CD4-positive, CD25-positive, alpha-beta regulatory T cell (primary cell): ENCODE results near the gene SLC9A1. TPM values are rescaled to one million over a fixed set of nuclear protein-coding genes. Genes with fewer than 3 reads are reported as not detected.
A peak's percentile ranks its signal among the peaks of the same experiment; 100 is the strongest.

Source experiments
- ATAC-seq, 2 donors: fragments of 150-1000 bp; cut with Tn5 transposase; one replicate each; pipeline ENCODE4 v1.10.0; 2021; ENCODE audit warnings: low read depth in 2 of 2, moderate number of reproducible peaks in 2 of 2, moderate library complexity in 1 of 2
- DNase-seq, 3 donors: peaks; one replicate each; pipeline versions ENCODE4 v3.0.0 to v3.0.0-alpha.2; 2012 to 2022; ENCODE audit warnings: mixed read lengths in 1 of 3
- H3K27ac ChIP-seq: one replicate; pipeline ENCODE4 v1.7.0; 2013; ENCODE audit warnings: mild to moderate bottlenecking, low read length; ENCODE audit not compliant: insufficient read depth, poor library complexity, severe bottlenecking
- H3K27me3 ChIP-seq: one replicate; pipeline ENCODE4 v1.7.0; 2013; ENCODE audit warnings: low read length; ENCODE audit not compliant: control insufficient read depth, insufficient read depth
- H3K36me3 ChIP-seq: one replicate; pipeline ENCODE4 v1.7.0; 2013; ENCODE audit warnings: mild to moderate bottlenecking, low read length, moderate library complexity; ENCODE audit not compliant: control insufficient read depth, insufficient read depth
- H3K4me1 ChIP-seq: 2 replicates; pipeline ENCODE4 v1.7.0; 2013; ENCODE audit warnings: mild to moderate bottlenecking, low read length; ENCODE audit not compliant: insufficient read depth, control insufficient read depth, poor library complexity, severe bottlenecking
- H3K4me3 ChIP-seq: one replicate; pipeline ENCODE4 v1.7.0; 2013; ENCODE audit warnings: low read depth, mild to moderate bottlenecking, low read length, moderate library complexity
- H3K9me3 ChIP-seq, 2 experiments: 1 replicate in 1 of 2; 2 replicates in 1 of 2; pipeline ENCODE4 v1.7.0; 2013; ENCODE audit warnings: low read length in 2 of 2, mild to moderate bottlenecking in 1 of 2, moderate library complexity in 1 of 2; ENCODE audit not compliant: control insufficient read depth in 2 of 2
- H3K27ac Mint-ChIP-seq, 3 donors: one replicate each; pipeline ENCODE4 v1.8.0; 2020 to 2022; ENCODE audit warnings: mild to moderate bottlenecking in 3 of 3, mixed read lengths in 3 of 3, moderate library complexity in 2 of 3
- H3K27me3 Mint-ChIP-seq: one replicate; pipeline ENCODE4 v1.8.0; 2022; ENCODE audit warnings: mild to moderate bottlenecking, mixed read lengths
- H3K36me3 Mint-ChIP-seq: one replicate; pipeline ENCODE4 v1.8.0; 2020; ENCODE audit warnings: mixed read lengths
- H3K4me1 Mint-ChIP-seq, 4 donors: one replicate each; pipeline ENCODE4 v1.8.0; 2020 to 2022; ENCODE audit warnings: mixed read lengths in 4 of 4, mild to moderate bottlenecking in 1 of 4
- H3K4me3 Mint-ChIP-seq, 4 donors: one replicate each; pipeline ENCODE4 v1.8.0; 2020 to 2022; ENCODE audit warnings: mild to moderate bottlenecking in 4 of 4, mixed read lengths in 4 of 4, moderate library complexity in 3 of 4
- H3K9me3 Mint-ChIP-seq, 7 donors: one replicate each; pipeline ENCODE4 v1.8.0; 2020 to 2022; ENCODE audit warnings: mixed read lengths in 7 of 7, mild to moderate bottlenecking in 3 of 7, moderate library complexity in 2 of 7
- polyA plus RNA-seq, 4 donors: library from polyadenylated mRNA; unstranded; fragments of 300-500 nt; fragmentation: Illumina TruSeq; gene quantifications; one replicate each; pipeline ENCODE4 v1.2.3, GENCODE V29; 2021
- total RNA-seq: library from RNA; stranded (reverse); gene quantifications from one replicate; pipeline ENCODE4 v1.2.3, GENCODE V29; 2022

SLC9A1 gene
- total and polyA plus RNA-seq, 5 donors from 2014 or later, result 5.4 to 32.3 (median 8.3) TPM

GRCh38 chr1:27144049-27144748 is 10.7 kb downstream of the SLC9A1 start:
- no peak overlapping the region for H3K27ac ChIP-seq
- H3K4me1 ChIP-seq, result peaks cover 7% of the 10 kb centered on the region
- Mint-ChIP-seq H3K4me3 (no peak overlapping the region), H3K27ac (no peak overlapping the region), H3K27me3 (no peaks in the 10 kb centered on the region), H3K9me3 (no peaks in the 10 kb centered on the region), H3K4me1 (peaks cover 2 to 54% (median 38%) of the 10 kb centered on the region in 4 donors), H3K36me3 (peaks cover 16% of the 10 kb centered on the region)
- no peaks in the 10 kb centered on the region for H3K27me3 ChIP-seq
- DNase-seq (no peak), ATAC-seq (no peak)
- H3K4me3 ChIP-seq, result no peak overlapping the region
- H3K36me3 ChIP-seq, result peaks cover 4% of the 10 kb centered on the region
- H3K9me3 ChIP-seq, result no peaks in the 10 kb centered on the region

- ATAC-seq (no peak), DNase-seq (no peak)
- Mint-ChIP-seq H3K4me3 (peak overlapping the region in 2 of 4 donors; percentile 66 to 71), H3K9me3 (no peaks in the 10 kb centered on the region), H3K27me3 (no peaks in the 10 kb centered on the region), H3K27ac (peak overlapping the region in 2 of 3 donors; percentile 86 to 87), H3K36me3 (peaks cover 16% of the 10 kb centered on the region), H3K4me1 (peaks cover 0 to 52% (median 35%) of the 10 kb centered on the region in 4 donors)
- peaks cover 4% of the 10 kb centered on the region for H3K36me3 ChIP-seq
- no peaks in the 10 kb centered on the region for H3K27me3 ChIP-seq
- no peak overlapping the region for H3K4me3 ChIP-seq
- H3K4me1 ChIP-seq, result peaks cover 10% of the 10 kb centered on the region
- H3K27ac ChIP-seq, result no peak overlapping the region
- no peaks in the 10 kb centered on the region for H3K9me3 ChIP-seq
Measured at GRCh38 chr1:27143401-27143800, 11.5 kb downstream of the SLC9A1 start.

GRCh38 chr1:27142464-27142863 is 12.5 kb downstream of the SLC9A1 start:
- H3K27ac ChIP-seq, result no peak overlapping the region
- H3K27ac Mint-ChIP-seq, result peak overlapping the region in 2 of 3 donors; percentile 86 to 87
- peak overlapping the region in 2 of 4 donors; percentile 44 to 66 for H3K4me3 Mint-ChIP-seq
- H3K9me3 ChIP-seq, result no peaks in the 10 kb centered on the region
- no peak overlapping the region for H3K4me3 ChIP-seq
- peaks cover 4% of the 10 kb centered on the region for H3K36me3 ChIP-seq
- no peaks in the 10 kb centered on the region for H3K27me3 Mint-ChIP-seq
- H3K36me3 Mint-ChIP-seq, result peaks cover 16% of the 10 kb centered on the region
- ATAC-seq, result peak; percentile 44 to 45
- DNase-seq, result no peak
- no peaks in the 10 kb centered on the region for H3K9me3 Mint-ChIP-seq
- H3K27me3 ChIP-seq, result no peaks in the 10 kb centered on the region
- peaks cover 19% of the 10 kb centered on the region for H3K4me1 ChIP-seq
- H3K4me1 Mint-ChIP-seq, result peaks cover 0 to 56% (median 31%) of the 10 kb centered on the region in 4 donors

- Histone ChIP-seq H3K36me3 (peaks cover under 1% of the 10 kb centered on the region), H3K4me3 (no peak overlapping the region), H3K4me1 (peaks cover 29% of the 10 kb centered on the region), H3K9me3 (no peaks in the 10 kb centered on the region), H3K27ac (no peak overlapping the region), H3K27me3 (no peaks in the 10 kb centered on the region)
- ATAC-seq (no peak), DNase-seq (no peak)
- Mint-ChIP-seq H3K27ac (peak overlapping the region in 1 of 3 donors; percentile 85), H3K27me3 (no peaks in the 10 kb centered on the region), H3K36me3 (peaks cover 16% of the 10 kb centered on the region), H3K4me3 (peak overlapping the region in 1 of 4 donors; percentile 17), H3K9me3 (no peaks in the 10 kb centered on the region), H3K4me1 (peaks cover 0 to 66% (median 39%) of the 10 kb centered on the region in 4 donors)
Measured at GRCh38 chr1:27141266-27142003, 13.5 kb downstream of the SLC9A1 start.

DNA sequence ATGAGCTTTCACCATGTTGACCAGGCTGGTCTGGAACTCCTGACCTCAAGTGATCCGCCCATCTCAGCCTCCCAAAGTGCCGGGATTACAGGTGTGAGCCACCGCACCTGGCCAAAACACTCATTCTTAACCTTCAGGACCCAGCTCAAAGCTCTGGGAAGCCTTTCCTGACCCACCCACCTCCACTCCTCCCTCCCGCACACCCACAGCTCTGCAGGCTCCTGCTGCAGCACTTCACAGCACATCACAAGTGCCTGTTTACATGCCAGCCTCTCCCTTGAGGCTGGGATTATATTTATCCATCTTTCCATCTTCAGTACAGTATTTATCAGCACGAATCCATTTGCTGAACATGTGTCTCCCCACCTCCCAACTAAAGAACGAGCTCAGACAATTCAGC is 14.9 kb downstream of the SLC9A1 start:
- no peaks in the 10 kb centered on the region for H3K9me3 ChIP-seq
- H3K4me3 ChIP-seq, result no peak overlapping the region
- H3K4me3 Mint-ChIP-seq, result peak overlapping the region in 1 of 4 donors; percentile 33
- no peaks in the 10 kb centered on the region for H3K27me3 Mint-ChIP-seq
- H3K27ac Mint-ChIP-seq, result peak overlapping the region in 2 of 3 donors; percentile 16 to 88
- H3K27ac ChIP-seq, result no peak overlapping the region
- no peaks in the 10 kb centered on the region for H3K27me3 ChIP-seq
- H3K36me3 ChIP-seq, result no peaks in the 10 kb centered on the region
- peaks cover 6% of the 10 kb centered on the region for H3K36me3 Mint-ChIP-seq
- H3K9me3 Mint-ChIP-seq, result no peaks in the 10 kb centered on the region
- DNase-seq (no peak), ATAC-seq (no peak)
- H3K4me1 Mint-ChIP-seq, result peaks cover 5 to 78% (median 48%) of the 10 kb centered on the region in 4 donors
- H3K4me1 ChIP-seq, result peaks cover 36% of the 10 kb centered on the region

GRCh38 chr1:27138927-27139326 is 16.0 kb downstream of the SLC9A1 start:
- Mint-ChIP-seq H3K4me1 (peaks cover 5 to 72% (median 43%) of the 10 kb centered on the region in 4 donors), H3K4me3 (peak overlapping the region in 2 of 4 donors; percentile 2 to 5), H3K9me3 (no peaks in the 10 kb centered on the region), H3K27ac (peak overlapping the region; percentile 42 to 98 (median 85)), H3K36me3 (peaks cover 3% of the 10 kb centered on the region), H3K27me3 (no peaks in the 10 kb centered on the region)
- H3K4me1 ChIP-seq, result peaks cover 36% of the 10 kb centered on the region
- no peak overlapping the region for H3K4me3 ChIP-seq
- DNase-seq (no peak), ATAC-seq (no peak)
- H3K36me3 ChIP-seq, result no peaks in the 10 kb centered on the region
- no peak overlapping the region for H3K27ac ChIP-seq
- no peaks in the 10 kb centered on the region for H3K27me3 ChIP-seq
- H3K9me3 ChIP-seq, result no peaks in the 10 kb centered on the region

GRCh38 chr1:27138368-27138767 is 16.6 kb downstream of the SLC9A1 start:
- H3K27ac Mint-ChIP-seq, result peak overlapping the region; percentile 60 to 99 (median 98)
- ATAC-seq (no peak), DNase-seq (no peak)

More at GRCh38 chr1:27138368-27138767, 16.6 kb downstream of the SLC9A1 start:
- Histone ChIP-seq H3K27me3 (no peaks in the 10 kb centered on the region), H3K27ac (no peak overlapping the region), H3K36me3 (no peaks in the 10 kb centered on the region), H3K4me1 (peaks cover 36% of the 10 kb centered on the region), H3K4me3 (no peak overlapping the region), H3K9me3 (no peaks in the 10 kb centered on the region)
- Mint-ChIP-seq H3K27me3 (no peaks in the 10 kb centered on the region), H3K9me3 (no peaks in the 10 kb centered on the region), H3K4me1 (peaks cover 5 to 69% (median 39%) of the 10 kb centered on the region in 4 donors), H3K4me3 (peak overlapping the region in 3 of 4 donors; percentile 1 to 80 (median 80)), H3K36me3 (peaks cover 3% of the 10 kb centered on the region)
